HG02571 (cell line): ENCODE data around the gene PET100.
"Not testable (repeated sequence)": the region's sequence is repeated elsewhere in the genome, so short reads cannot be mapped to it uniquely, and the experiment has no call there.

Experiments
- ATAC-seq: cut with Tn5 transposase; IDR thresholded peaks from one replicate; pipeline ENCODE4 v1.9.1; 2021; ENCODE audit warnings: mild to moderate bottlenecking, moderate library complexity; ENCODE audit not compliant: unreplicated experiment

The PET100 gene

DNA sequence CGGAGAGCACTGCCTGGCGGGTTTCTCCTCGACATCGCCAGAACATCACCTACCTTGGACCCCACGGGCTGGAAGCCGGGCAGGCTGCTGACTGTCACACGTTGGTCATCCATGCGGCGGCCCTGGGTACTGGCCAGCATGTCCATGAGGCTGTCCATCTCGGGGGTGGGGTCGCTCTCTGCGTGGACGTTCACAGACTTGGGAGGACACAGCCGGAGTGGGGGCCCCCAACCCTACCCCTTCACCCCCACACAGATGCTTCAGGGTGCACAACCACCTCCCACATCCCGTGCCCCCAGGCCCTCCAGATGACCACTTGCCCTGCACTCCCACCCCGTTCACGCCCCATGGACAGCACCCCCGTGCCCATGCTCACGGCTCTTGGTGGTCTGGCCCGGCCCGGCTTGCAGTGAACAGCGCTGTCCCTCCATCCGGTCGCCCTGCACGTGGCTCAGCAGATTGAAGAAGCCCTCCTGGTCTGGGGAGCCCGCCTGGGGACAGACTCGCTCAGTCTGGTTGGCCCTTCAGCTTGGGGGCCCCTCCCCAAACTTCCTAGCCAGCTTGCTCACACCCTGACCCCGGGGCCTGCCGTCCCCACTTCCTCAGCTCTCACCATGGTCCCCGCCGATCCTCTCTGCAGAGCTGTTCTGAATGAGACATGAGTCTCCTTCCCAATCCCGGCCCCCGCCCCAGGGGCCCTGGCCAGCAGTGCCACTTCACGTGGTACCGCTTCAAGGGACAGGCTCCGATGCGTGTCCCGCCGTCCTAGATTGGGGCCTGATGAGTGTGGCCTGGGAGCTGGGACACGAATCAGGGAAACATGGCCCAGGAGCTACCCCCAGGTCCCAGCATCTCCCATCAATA is 3.0 kb downstream of the PET100 start:
- ATAC-seq, result no peak

DNA sequence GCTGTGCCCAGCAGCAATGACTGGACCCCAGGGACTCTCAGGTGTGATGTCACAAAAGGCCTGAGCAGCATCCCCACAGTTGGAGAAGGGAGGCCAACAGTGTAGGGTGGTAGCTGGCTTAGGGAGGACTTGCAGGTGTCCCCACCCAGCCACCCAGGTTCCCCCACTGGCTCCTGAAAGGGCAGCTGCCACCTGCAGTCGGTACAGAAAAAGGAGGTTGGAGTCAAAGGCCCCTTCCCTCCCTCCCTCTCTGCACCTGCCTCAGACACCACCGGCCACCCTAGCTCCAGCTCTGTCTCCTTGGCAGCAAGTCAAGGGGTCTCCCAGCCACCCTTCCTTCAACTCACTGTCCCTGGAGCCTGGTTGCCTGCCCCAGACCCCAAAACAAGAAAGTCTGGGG is 4.1 kb downstream of the PET100 start, which contains the start of gene PCP2:
TSS of gene PCP2 (minus strand) at position 22 of the 400 bp plus-strand sequence. CDS start 262 bp downstream, outside the sequence.
- no peak for ATAC-seq

DNA sequence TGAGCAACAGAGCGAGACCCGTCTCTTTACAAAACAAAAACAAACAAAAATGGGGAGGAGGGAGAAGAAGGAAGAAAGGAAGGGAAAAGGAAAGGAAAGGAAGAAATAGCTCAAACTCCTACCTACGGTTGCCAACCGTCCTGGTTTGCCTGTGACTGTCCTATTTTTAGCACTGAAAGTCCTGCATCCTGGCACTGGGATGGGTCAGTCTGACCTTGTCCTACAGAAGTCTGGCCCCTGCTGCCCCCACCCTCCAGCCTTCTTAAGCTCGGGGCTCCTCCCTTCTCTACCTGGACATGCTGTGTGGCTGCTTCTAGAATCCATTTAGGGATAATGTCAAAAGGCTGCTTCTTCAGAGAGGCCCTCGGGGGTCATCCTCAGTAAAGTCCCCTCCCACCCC is 6.1 kb downstream of the PET100 start:
- ATAC-seq, result no peak

DNA sequence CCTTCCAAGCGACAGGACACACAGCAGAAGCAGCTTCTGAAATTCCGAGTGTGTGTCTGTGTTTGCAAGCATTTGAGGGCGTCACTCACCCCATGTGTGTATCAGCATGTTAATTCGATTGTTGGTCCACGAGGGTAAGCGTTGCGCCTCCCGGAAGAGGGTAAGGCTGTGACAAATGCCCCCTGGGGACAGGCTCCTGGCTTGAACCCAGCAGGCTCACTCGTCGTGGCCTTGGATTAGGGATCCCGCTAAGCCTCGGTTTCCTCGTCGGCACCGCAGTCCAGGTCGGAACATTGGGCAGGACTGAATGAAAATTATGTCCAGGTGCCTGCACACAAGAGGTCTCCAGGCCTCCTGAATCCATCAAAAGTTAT is 6.7 kb downstream of the PET100 start:
- ATAC-seq, result no peak

DNA sequence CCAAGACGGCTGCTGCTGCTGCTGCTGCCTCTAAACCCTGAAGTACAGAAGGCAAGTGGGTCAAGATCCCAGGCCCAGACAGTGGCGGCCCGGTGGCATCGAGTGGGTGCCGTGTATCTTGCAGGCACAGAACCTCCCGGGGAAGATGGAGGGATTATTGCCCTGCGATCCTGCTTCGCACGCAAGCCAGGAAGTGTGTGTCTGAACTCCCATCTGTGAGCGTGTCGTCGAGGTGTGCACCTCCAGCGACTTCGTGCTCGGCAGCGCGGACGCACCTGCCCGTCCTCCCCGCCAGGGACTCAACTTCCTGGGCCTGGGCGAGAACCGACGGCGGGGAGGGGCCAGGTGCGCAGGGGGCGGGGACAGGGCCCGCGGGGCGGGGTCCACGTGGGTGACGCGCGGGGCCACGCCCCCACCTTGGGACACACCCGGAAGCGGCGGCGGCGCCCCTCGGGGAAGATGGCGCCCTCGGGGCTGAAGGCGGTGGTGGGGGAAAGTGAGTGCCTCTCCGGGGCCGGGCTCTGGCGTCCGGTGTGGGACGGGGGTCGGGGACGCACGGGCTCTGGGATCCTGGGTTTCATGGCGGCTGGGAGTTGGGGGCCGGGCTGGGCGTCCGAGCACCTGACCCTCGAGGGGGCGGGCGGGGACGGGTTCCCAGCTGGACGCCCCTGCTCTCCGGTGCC is 7.2 kb downstream of the PET100 start, which contains the start of gene STXBP2:
TSS of gene STXBP2 (plus strand) at position 420 of the 683 bp plus-strand sequence. CDS start at position 460, 40 bp downstream.
- peak; percentile 58 for ATAC-seq

DNA sequence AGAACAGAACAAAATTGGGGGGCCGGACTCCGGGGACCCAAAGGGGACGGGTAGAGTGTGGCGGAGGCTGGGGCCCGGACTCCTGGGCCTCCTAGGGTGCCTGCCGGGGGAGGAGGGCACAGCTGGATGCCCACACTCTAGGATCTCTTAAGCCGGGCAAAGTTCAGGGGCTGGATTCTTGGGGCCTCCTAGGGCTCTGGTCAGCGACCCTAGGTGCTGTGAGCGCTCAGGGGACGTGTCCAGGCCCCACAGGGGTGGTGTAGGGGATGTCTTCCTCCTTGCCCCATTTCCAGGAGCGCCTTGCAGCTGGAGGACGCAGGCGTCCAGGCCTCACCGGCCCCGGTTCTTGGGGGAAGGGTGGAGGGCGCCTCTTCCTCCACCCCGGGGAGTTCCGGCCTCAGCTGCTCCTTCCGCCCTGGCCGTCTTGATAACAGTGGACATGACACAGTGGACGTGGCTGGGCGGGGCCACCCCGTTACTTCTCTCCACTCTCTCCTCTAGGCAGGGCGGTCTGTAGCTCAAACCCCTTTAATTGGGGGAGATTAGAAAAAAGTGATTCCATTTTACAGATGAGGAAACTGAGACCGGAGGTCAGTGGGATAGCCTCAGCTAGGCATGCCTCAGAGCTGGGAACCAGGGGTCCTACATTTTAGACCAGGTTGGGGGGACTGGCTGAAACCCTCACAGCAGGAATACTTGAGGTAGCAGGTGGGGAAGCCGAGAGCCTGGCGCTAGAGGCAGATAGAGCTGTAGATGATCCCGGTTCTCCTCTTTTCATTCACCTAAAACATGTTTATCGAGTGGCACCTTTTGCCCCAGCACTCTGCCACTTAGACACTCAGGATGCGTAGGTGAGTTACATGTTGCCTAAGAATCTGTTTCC is 8.0 kb downstream of the PET100 start:
- no peak for ATAC-seq

DNA sequence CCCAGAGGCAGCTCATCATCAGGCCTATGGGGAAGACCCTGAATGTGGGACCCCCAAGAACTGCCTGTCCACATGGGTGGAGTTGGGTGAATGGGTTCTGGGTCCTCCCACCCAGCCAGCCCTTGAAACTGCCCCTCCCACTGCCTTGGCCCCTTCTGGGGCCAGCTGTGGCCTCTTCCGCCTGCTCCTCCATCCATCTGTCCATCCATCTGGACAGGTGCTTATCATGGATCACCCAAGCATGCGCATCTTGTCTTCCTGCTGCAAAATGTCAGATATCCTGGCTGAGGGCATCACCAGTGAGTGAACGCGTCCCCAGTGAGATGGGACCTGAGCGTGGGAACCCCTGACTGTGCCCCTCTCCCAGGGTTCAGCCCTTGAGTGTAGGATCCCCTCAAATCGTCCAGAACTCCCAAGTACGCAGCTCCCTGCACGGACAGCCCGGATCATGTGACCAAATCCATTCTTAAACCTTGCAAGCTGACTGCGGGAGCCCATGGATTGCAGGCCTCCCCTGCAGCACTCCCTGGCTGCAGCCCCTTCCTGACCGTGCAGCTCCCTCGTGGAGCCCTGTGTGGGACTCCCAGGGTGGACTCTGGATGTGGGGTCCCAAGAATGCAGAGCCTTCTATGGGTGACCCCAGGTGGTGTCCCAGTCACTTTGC is 9.3 kb downstream of the PET100 start:
- no peak for ATAC-seq

DNA sequence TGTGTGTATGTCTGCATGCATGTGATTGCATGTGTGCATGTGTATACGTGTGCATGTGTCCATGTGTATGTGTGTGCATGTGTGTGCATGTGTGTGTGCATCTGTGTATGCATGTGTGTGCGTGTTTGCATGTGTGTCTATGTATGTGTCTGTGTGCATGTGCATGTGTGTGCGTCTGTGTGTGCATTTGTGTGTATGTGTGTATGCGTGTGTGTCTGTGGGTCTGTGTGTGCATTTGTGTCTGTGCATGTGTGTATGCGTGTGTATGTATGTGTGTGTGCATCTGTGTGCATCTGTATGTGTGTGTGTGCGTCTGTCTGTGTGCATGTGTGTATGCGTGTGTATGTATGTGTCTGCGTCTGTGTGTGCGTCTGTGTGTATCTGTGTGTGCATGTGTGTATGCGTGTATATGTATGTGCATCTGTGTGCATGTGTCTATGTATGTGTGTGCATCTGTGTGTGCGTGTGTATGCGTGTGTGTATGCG is 10.3 kb downstream of the PET100 start:
- no peak for ATAC-seq

DNA sequence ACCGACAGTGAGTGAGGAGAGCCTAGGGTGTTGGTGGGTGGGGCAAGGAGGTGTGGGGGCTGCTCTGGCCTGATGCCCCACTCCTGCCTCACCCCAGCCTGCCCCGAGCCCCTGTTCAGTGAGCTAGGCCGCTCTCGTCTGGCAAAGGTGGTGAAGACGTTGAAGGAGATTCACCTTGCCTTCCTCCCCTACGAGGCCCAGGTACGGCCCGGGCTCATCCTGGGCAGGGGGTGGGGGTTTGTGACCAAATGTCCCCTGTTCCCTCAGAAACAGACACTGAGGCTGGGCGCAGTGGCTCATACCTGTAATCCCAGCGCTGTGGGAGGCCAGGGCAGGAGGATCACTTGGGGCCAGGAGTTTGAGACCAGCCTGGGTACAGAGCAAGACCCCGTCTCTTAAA is 11.2 kb downstream of the PET100 start:
- no peak for ATAC-seq

DNA sequence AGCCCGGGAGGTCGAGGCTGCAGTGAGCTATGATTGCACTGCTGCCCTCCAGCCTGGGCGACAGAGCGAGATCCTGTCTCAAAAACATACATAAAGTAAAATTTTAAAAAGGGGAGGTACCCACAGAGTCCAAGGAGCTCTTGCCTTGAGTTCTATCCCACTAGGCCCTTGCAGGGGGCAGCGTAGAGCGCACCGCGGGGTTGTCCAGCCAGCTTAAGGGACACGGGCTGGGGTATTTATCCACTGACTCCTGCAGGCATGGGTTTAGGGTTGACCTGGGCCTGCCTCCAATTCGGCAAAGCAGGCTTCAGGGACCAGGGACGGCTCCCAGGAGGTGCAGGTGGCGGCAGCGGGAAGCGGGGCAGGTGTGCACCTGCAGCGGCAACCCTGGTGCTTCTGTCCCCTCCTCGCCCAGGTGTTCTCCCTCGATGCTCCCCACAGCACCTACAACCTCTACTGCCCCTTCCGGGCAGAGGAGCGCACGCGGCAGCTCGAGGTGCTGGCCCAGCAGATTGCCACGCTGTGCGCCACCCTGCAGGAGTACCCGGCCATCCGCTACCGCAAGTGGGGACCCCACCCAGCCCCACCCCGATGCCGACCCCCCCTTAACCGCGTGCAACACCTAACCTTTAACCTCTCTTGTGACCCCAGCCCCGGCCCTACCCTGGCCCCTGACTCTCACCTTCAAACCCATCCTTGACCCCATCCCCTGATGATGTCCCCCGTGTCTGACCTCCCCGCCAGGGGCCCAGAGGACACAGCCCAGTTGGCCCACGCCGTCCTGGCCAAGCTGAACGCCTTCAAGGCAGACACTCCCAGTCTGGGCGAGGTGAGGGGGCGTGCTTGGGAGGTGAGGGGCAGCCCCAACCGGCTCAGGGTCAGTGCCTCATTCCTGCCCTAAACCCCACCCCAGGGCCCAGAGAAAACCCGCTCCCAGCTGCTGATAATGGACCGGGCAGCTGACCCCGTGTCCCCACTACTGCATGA is 12.0 kb downstream of the PET100 start:
- no peak for ATAC-seq

DNA sequence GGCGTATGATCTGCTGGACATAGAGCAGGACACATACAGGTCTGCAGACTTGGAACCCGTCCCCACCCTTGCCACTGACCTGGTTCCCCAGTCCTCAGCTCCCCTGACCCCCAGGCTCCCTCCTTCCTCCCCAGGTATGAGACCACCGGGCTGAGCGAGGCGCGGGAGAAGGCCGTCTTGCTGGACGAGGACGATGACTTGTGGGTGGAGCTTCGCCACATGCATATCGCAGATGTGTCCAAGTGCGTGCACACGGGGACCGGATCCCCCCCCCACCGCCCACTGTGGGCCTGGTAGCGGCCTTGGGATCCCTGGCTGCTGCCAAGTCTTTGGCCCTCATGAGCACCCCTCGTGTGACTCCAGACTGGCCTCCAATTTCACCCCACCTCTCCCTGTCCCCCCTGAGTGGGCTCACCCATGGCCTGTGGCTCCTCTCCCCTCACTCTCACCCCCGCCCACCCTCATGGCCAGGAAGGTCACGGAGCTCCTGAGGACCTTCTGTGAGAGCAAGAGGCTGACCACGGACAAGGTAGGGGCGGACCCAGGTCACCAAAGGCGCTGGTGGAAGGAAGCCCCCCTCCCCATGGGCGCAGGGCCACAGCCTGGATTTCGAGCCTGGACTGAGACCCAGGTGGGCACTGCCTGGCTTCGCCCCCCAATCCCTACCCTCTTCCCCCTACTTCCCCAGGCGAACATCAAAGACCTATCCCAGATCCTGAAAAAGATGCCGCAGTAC is 12.9 kb downstream of the PET100 start:
- ATAC-seq, result no peak

DNA sequence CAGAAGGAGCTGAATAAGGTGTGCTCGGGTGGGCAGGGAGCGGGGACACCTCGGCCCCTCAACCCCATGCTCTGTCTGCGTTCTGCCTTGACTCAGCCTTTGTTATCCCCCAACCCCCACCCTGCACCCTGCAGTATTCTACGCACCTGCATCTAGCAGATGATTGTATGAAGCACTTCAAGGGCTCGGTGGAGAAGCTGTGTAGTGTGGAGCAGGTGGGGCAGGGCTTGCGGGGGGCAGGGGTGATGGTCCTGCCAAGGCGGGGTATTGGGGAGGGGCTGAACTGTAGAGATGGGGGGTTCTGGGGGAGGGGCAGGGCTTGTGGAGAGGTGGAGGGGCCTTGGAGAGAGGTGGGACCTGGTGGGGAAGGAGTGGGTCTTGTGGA is 13.4 kb downstream of the PET100 start:
- ATAC-seq, result no peak

DNA sequence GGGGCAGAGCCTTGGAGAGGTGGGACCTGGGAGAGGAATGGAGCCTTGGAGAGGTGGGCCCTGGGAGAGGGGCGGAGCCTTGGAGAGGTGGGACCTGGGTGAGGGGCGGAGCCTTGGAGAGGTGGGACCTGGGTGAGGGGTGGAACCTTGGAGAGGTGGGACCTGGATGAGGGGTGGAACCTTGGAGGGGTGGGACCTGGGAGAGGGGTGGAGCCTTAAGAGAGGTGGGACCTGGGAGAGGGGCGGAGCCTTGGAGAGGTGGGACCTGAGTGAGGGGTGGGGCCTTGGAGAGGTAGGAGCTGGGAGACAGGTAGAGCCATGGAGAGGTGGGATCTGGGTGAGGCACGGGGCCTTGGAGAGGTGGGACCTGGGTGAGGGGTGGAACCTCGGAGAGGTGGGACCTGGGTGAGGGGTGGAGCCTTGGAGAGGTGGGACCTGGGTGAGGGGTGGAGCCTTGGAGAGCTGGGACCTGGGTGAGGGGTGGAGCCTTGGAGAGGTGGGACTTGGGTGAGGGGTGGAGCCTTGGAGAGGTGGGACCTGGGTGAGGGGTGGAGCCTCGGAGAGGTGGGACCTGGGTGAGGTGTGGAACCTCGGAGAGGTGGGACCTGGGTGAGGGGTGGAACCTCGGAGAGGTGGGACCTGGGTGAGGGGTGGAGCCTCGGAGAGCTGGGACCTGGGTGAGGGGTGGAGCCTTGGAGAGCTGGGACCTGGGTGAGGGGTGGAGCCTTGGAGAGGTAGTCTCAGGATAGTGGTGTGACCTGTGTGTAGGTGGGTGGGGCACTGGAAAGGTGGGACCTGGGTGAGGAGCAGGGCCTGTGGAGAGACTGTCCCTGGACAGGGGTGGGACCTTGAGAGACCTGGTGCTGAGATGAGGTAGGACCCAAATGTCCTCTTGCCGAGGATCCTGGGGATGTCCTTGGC is 14.3 kb downstream of the PET100 start:
- not testable (repeated sequence) for ATAC-seq

DNA sequence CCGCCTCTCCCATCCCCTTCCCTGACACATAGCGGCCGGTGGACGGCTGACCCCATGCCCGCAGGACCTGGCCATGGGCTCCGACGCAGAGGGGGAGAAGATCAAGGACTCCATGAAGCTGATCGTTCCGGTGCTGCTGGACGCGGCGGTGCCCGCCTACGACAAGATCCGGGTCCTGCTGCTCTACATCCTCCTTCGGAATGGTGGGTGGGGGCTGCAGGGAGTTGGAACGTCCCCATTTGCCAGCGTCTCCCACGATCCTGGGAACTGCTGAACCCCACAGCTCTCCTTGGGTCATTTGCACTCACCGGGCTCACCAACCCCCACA is 14.9 kb downstream of the PET100 start:
- ATAC-seq, result no peak

DNA sequence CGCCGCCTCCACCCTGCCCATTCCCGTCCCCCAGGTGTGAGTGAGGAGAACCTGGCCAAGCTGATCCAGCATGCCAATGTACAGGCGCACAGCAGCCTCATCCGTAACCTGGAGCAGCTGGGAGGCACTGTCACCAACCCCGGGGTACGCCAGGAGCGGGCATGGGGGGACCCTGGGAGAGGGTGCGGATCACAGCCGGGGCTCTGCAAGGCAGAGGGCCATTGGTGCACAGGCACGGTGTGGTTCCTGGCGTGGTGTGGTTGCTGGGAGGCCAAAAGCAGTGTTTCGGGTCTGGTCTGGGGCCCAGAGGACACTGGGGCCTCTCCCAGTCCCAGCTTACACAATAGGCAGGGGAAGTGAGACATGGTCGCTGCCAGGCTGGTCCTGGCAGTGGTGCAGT is 15.6 kb downstream of the PET100 start:
- no peak for ATAC-seq

DNA sequence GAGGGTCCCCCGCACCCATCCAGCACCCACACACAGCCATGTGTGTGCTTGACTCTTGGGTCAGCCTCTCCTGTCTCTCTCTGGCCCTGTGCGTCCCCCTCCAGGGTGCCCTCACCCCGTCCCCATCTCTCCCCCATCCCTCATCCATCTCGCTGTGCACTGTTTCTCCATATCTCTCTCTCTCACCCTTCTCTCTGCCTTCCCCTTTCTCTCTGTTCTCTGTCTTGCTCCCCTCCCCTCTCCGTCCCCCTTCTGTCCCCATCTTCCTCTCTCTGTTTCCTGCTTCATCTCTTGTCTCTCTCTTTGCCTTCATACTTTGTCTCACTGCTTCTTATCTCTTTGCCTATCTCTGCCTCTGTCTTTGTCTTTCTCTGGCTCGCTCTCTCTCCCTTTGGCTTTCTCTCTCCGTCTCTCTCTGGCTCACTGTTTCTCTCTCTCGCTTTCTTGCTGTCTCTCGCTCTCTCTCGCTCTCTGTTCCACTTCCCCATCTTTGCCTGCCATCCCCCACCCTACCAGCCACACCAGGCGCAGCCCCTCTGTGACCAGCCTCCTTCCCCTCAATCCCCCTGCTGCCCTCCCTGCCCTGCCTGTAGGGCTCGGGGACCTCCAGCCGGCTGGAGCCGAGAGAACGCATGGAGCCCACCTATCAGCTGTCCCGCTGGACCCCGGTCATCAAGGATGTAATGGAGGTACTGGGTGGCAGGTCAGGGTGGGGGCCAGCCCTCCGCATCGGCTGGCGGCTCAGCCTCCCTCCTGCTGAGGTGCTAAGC is 16.2 kb downstream of the PET100 start:
- no peak for ATAC-seq

DNA sequence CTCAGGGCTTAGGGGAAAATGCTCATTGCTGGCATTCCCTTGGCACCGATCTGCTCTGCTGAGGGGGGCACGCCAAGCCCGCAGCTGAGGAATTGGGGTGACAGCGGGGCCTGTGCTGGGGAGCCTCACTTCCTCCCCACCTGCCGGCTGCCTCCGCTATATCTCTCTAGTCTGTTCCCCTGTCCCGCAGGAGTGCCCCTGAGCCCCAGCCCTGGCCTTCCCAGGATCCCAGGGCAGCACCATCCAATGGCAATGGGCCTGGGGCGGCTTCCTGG is 16.8 kb downstream of the PET100 start:
- ATAC-seq, result no peak
